HepG2 (cell line): Measurements from ENCODE around the gene EPB41L3.

Source experiments
- HCFC1 ChIP-seq: fragments of 150-350 bp; IDR thresholded peaks from 2 replicates; pipeline ENCODE4 v1.6.1; 2014; ENCODE audit warnings: low read depth, low read length
- POLR2A ChIP-seq, 2 experiments: IDR thresholded peaks; 2 replicates each; pipeline ENCODE4 v1.6.1; 2011; ENCODE audit warnings: low read depth in 2 of 2, low read length in 2 of 2, mild to moderate bottlenecking in 1 of 2, moderate library complexity in 1 of 2; ENCODE audit not compliant: insufficient read depth in 1 of 2
- ZNF629 ChIP-seq: sonication (generic); formaldehyde crosslinking; conservative IDR thresholded peaks from 2 replicates; pipeline ENCODE4 v1.5.0; 2020; ENCODE audit warnings: missing genetic modification reagents
- TF ChIP-seq, protein P1 (sequence below): sonication (generic); formaldehyde crosslinking; IDR thresholded peaks from 2 replicates; pipeline ENCODE4 v1.5.0; 2020; ENCODE audit warnings: mild to moderate bottlenecking, missing genetic modification reagents, moderate library complexity
- TF ChIP-seq, protein P2 (sequence below): IDR thresholded peaks from 2 replicates; pipeline ENCODE4 v1.6.1; 2012; ENCODE audit warnings: inconsistent platforms

GRCh38 chr18:5588529-5588928, 44.7 kb upstream of the EPB41L3 start:
- TF ChIP-seq, protein P1, sequence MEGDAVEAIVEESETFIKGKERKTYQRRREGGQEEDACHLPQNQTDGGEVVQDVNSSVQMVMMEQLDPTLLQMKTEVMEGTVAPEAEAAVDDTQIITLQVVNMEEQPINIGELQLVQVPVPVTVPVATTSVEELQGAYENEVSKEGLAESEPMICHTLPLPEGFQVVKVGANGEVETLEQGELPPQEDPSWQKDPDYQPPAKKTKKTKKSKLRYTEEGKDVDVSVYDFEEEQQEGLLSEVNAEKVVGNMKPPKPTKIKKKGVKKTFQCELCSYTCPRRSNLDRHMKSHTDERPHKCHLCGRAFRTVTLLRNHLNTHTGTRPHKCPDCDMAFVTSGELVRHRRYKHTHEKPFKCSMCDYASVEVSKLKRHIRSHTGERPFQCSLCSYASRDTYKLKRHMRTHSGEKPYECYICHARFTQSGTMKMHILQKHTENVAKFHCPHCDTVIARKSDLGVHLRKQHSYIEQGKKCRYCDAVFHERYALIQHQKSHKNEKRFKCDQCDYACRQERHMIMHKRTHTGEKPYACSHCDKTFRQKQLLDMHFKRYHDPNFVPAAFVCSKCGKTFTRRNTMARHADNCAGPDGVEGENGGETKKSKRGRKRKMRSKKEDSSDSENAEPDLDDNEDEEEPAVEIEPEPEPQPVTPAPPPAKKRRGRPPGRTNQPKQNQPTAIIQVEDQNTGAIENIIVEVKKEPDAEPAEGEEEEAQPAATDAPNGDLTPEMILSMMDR (CRISPR knock-in tag) = no peak
- TF ChIP-seq ZNF629 (CRISPR knock-in tag) (no peak), HCFC1 (no peak), POLR2A (IDR thresholded peaks at IDR 0.05; ENCODE audit: insufficient read depth in 1 of 2, low read depth in 2 of 2, low read length in 2 of 2) (no peak)
- TF ChIP-seq, protein P2, sequence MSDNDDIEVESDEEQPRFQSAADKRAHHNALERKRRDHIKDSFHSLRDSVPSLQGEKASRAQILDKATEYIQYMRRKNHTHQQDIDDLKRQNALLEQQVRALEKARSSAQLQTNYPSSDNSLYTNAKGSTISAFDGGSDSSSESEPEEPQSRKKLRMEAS = no peak
